IMR-90 (cell line): ENCODE data around the gene TTC21A.

Experiments
- CTCF ChIP-seq: conservative IDR thresholded peaks from 2 replicates; pipeline ENCODE4 v1.5.1; 2012; ENCODE audit warnings: mild to moderate bottlenecking, low read depth, low read length, improper control_type of control experiment
- ELK1 ChIP-seq: fragments of 150-350 bp; IDR thresholded peaks from 2 replicates; pipeline ENCODE4 v1.6.1; 2016; ENCODE audit warnings: low read depth, mild to moderate bottlenecking, low read length, moderate library complexity, borderline replicate concordance
- FOS ChIP-seq: fragments of 150-350 bp; IDR thresholded peaks from 2 replicates; pipeline ENCODE4 v1.6.1; 2016; ENCODE audit warnings: low read depth, low read length
- MAFK ChIP-seq: IDR thresholded peaks from 2 replicates; pipeline ENCODE4 v1.6.1; 2012; ENCODE audit warnings: low read depth, low read length, improper control_type of control experiment
- MXI1 ChIP-seq: IDR thresholded peaks from 2 replicates; pipeline ENCODE4 v1.6.1; 2012; ENCODE audit warnings: low read depth, mild to moderate bottlenecking, low read length, moderate library complexity, borderline replicate concordance
- POLR2A ChIP-seq: IDR thresholded peaks from 2 replicates; pipeline ENCODE4 v1.6.1; 2012; ENCODE audit warnings: mild to moderate bottlenecking, low read depth, low read length
- RFX5 ChIP-seq: IDR thresholded peaks from 2 replicates; pipeline ENCODE4 v1.8.0; 2012; ENCODE audit warnings: low read depth, mild to moderate bottlenecking, low read length, moderate library complexity
- USF2 ChIP-seq: fragments of 150-350 bp; IDR thresholded peaks from 2 replicates; pipeline ENCODE4 v1.6.1; 2017; ENCODE audit warnings: mild to moderate bottlenecking, antibody characterized with exemption, low read length, low read depth

- TF ChIP-seq USF2, result no peak
- TF ChIP-seq POLR2A, result no peak
- TF ChIP-seq CTCF, result no peak
- no peak for TF ChIP-seq MXI1
- no peak for TF ChIP-seq RFX5
- peak; percentile 33; the same call in 1 of the 2 replicates for TF ChIP-seq MAFK
- no peak for TF ChIP-seq ELK1
- TF ChIP-seq FOS, result no peak
Observed at GRCh38 chr3:39068556-39068955, 38.9 kb upstream of the TTC21A start.
